ENCODE measurements around the gene PKNOX2. TPM values are rescaled to one million over a fixed set of nuclear protein-coding genes. Genes with fewer than 3 reads are reported as not detected.
A peak's percentile ranks its signal among the peaks of the same experiment; 100 is the strongest.

The PKNOX2 gene
- polyA plus RNA-seq, 1 donor = 3.6 TPM

- DNase-seq = no peak
- no CpG with 5 or more reads among the region's 8 CpGs for WGBS (ENCODE audit: insufficient coverage, low lambda C conversion rate)
- H3K4me1 ChIP-seq (ENCODE audit: control insufficient read depth, insufficient read depth, low read length) = peaks cover 5% of the 10 kb centered on the region
- H3K4me3 ChIP-seq (ENCODE audit: low read length) = no peak overlapping the region
- no peaks in the 10 kb centered on the region for H3K36me3 ChIP-seq (ENCODE audit: control insufficient read depth, insufficient read depth, low read length)
- H3K27me3 ChIP-seq (ENCODE audit: control insufficient read depth, insufficient read depth, low read length) = peaks cover 9% of the 10 kb centered on the region
- H3K27ac ChIP-seq (ENCODE audit: low read length) = no peak overlapping the region
- no peaks in the 10 kb centered on the region for H3K9me3 ChIP-seq (ENCODE audit: control insufficient read depth, low read depth, low read length)
Measured at GRCh38 chr11:125138966-125139365, 25.6 kb upstream of the PKNOX2 start.

DNA sequence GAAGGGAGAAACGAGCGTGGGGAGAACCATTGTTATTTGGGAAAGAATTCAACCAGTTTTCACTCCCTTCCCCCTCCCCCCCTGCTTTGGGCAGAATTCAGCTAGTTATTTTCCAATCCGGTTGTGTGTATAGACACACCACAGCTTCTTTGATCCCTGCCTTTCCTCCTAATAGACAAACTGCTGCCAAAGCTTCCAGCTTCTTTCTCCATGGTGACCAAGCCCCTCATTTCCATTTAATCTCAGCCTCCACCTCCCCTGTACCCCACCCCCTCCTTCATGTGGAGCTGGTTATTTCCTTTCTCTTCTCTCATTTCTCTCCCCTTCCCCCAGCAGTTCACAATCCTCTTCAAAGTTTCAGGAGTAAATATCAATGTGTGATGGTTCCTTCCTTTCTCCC is 24.8 kb upstream of the PKNOX2 start:
- WGBS (ENCODE audit: insufficient coverage, low lambda C conversion rate) = no CpG with 5 or more reads among the region's 3 CpGs
- DNase-seq = no peak
- Histone ChIP-seq H3K27me3 (ENCODE audit: control insufficient read depth, insufficient read depth, low read length) (peaks cover 16% of the 10 kb centered on the region), H3K36me3 (ENCODE audit: control insufficient read depth, insufficient read depth, low read length) (no peaks in the 10 kb centered on the region), H3K4me1 (ENCODE audit: control insufficient read depth, insufficient read depth, low read length) (peaks cover 5% of the 10 kb centered on the region), H3K27ac (ENCODE audit: low read length) (no peak overlapping the region), H3K4me3 (ENCODE audit: low read length) (no peak overlapping the region), H3K9me3 (ENCODE audit: control insufficient read depth, low read depth, low read length) (no peaks in the 10 kb centered on the region)

- no CpG with 5 or more reads among the region's 8 CpGs for WGBS (ENCODE audit: insufficient coverage, low lambda C conversion rate)
Measured at GRCh38 chr11:125140233-125140632, 24.3 kb upstream of the PKNOX2 start.

DNA sequence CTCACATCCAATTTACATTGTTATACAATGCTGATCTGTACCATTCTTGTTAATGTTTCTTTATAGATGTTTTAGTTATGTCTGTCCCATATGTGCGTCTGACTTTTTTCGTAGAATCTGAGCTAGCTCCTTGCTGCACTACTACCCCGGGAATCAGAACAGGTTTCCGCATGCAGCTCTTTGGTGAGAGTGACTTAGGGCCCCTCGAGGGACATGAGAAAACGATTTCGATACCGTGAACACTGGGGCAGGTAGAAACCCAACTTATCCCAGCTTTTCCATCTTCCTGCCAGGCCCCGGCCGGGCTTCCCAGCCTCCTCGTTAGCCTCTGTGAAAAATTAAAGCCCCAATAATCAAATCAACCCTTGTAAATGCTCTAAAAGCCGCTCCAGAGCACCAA is 23.4 kb upstream of the PKNOX2 start:
- Histone ChIP-seq H3K36me3 (ENCODE audit: control insufficient read depth, insufficient read depth, low read length) (no peaks in the 10 kb centered on the region), H3K4me1 (ENCODE audit: control insufficient read depth, insufficient read depth, low read length) (peaks cover 5% of the 10 kb centered on the region), H3K4me3 (ENCODE audit: low read length) (no peak overlapping the region), H3K9me3 (ENCODE audit: control insufficient read depth, low read depth, low read length) (no peaks in the 10 kb centered on the region), H3K27me3 (ENCODE audit: control insufficient read depth, insufficient read depth, low read length) (peaks cover 16% of the 10 kb centered on the region), H3K27ac (ENCODE audit: low read length) (no peak overlapping the region)
- no peak for DNase-seq
- no CpG with 5 or more reads among the region's 12 CpGs for WGBS (ENCODE audit: insufficient coverage, low lambda C conversion rate)

More at GRCh38 chr11:125140233-125140632, 24.3 kb upstream of the PKNOX2 start:
- DNase-seq = peak in 1 of 2 donors; percentile 25
- H3K36me3 ChIP-seq (ENCODE audit: control insufficient read depth, insufficient read depth, low read length) = no peaks in the 10 kb centered on the region
- peaks cover 5% of the 10 kb centered on the region for H3K4me1 ChIP-seq (ENCODE audit: control insufficient read depth, insufficient read depth, low read length)
- no peak overlapping the region for H3K27ac ChIP-seq (ENCODE audit: low read length)
- H3K4me3 ChIP-seq (ENCODE audit: low read length) = no peak overlapping the region
- H3K27me3 ChIP-seq (ENCODE audit: control insufficient read depth, insufficient read depth, low read length) = peaks cover 16% of the 10 kb centered on the region
- H3K9me3 ChIP-seq (ENCODE audit: control insufficient read depth, low read depth, low read length) = no peaks in the 10 kb centered on the region

GRCh38 chr11:125141686-125142535 is 22.6 kb upstream of the PKNOX2 start:
- Histone ChIP-seq H3K27me3 (ENCODE audit: control insufficient read depth, insufficient read depth, low read length) (peaks cover 16% of the 10 kb centered on the region), H3K4me1 (ENCODE audit: control insufficient read depth, insufficient read depth, low read length) (peaks cover 5% of the 10 kb centered on the region), H3K36me3 (ENCODE audit: control insufficient read depth, insufficient read depth, low read length) (no peaks in the 10 kb centered on the region), H3K27ac (ENCODE audit: low read length) (no peak overlapping the region), H3K4me3 (ENCODE audit: low read length) (no peak overlapping the region), H3K9me3 (ENCODE audit: control insufficient read depth, low read depth, low read length) (no peaks in the 10 kb centered on the region)
- DNase-seq = peak in 1 of 2 donors; percentile 22
- WGBS (ENCODE audit: insufficient coverage, low lambda C conversion rate) = no CpG with 5 or more reads among the region's 18 CpGs

DNA sequence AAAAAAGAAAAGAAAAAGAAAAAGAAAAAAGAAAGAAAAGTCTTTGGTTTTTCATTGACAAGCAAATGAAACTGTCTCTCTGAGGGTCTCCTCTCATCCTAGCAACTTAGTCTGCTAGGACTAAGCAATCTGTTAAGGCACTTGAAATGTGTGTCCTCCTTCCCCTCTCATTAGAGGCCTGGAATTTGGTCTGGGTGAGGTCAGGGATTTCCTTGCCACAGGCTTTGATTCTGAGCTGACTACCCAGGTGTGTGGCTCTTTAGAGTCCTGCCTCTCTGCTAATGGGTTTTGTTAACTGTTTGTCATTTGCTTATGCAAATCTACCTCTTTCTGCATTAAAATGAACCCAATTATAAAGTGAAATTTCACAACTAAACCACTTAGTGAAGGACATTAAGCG is 18.3 kb upstream of the PKNOX2 start:
- H3K4me1 ChIP-seq (ENCODE audit: control insufficient read depth, insufficient read depth, low read length) = no peaks in the 10 kb centered on the region
- no CpG with 5 or more reads among the region's 1 CpG for WGBS (ENCODE audit: insufficient coverage, low lambda C conversion rate)

DNA sequence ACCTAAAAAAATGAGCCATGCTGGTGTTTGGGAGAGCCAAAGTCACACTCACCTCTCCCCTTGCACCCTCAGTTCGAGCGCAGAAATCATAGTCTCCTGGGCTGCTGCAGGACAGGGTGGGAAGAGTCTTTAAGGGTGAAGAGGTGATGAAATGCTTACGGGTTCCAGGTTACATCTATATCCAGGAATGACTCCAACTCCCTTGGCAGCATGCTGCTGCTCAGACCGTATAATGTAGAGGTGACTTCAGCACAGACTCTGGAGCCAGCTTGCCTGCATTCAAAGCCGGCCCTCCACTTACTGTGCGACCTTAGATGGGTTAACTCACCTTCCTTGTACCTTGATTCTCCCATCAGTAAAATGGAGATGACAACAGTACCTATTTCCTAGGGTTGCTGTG is 17.3 kb upstream of the PKNOX2 start:
- no peak for DNase-seq
- no peaks in the 10 kb centered on the region for H3K9me3 ChIP-seq (ENCODE audit: control insufficient read depth, low read depth, low read length)
- no peak overlapping the region for H3K27ac ChIP-seq (ENCODE audit: low read length)
- H3K27me3 ChIP-seq (ENCODE audit: control insufficient read depth, insufficient read depth, low read length) = peaks cover 16% of the 10 kb centered on the region
- no peaks in the 10 kb centered on the region for H3K36me3 ChIP-seq (ENCODE audit: control insufficient read depth, insufficient read depth, low read length)
- H3K4me1 ChIP-seq (ENCODE audit: control insufficient read depth, insufficient read depth, low read length) = no peaks in the 10 kb centered on the region
- H3K4me3 ChIP-seq (ENCODE audit: low read length) = no peak overlapping the region
- WGBS (ENCODE audit: insufficient coverage, low lambda C conversion rate) = no CpG with 5 or more reads among the region's 6 CpGs

More for the DNA sequence above, 18.3 kb upstream of the PKNOX2 start:
- no peak overlapping the region for H3K4me3 ChIP-seq (ENCODE audit: low read length)
- H3K27ac ChIP-seq (ENCODE audit: low read length) = no peak overlapping the region
- no peaks in the 10 kb centered on the region for H3K36me3 ChIP-seq (ENCODE audit: control insufficient read depth, insufficient read depth, low read length)
- H3K9me3 ChIP-seq (ENCODE audit: control insufficient read depth, low read depth, low read length) = no peaks in the 10 kb centered on the region
- peaks cover 16% of the 10 kb centered on the region for H3K27me3 ChIP-seq (ENCODE audit: control insufficient read depth, insufficient read depth, low read length)
- no peak for DNase-seq

DNA sequence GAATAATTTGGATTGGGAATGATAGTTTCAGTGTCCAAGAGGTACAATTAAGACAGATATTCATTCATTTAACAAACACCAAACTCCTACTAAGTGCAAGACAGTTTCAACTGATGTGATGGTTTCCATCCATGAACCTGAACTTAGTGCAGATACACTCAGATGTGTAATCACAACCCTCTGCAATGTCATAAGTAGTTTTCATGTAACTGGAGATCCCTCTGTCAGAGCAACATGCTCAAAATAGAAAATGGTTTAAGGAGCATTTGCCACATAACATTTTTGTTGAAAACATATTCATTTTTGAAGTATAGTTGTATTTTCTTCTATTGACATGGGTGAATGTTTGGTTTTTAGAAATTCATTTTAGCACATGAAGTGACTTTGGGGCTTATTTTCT is 16.5 kb upstream of the PKNOX2 start:
- Histone ChIP-seq H3K27me3 (ENCODE audit: control insufficient read depth, insufficient read depth, low read length) (peaks cover 16% of the 10 kb centered on the region), H3K4me3 (ENCODE audit: low read length) (no peak overlapping the region), H3K36me3 (ENCODE audit: control insufficient read depth, insufficient read depth, low read length) (no peaks in the 10 kb centered on the region), H3K27ac (ENCODE audit: low read length) (no peak overlapping the region), H3K9me3 (ENCODE audit: control insufficient read depth, low read depth, low read length) (no peaks in the 10 kb centered on the region), H3K4me1 (ENCODE audit: control insufficient read depth, insufficient read depth, low read length) (no peaks in the 10 kb centered on the region)
- DNase-seq = no peak

DNA sequence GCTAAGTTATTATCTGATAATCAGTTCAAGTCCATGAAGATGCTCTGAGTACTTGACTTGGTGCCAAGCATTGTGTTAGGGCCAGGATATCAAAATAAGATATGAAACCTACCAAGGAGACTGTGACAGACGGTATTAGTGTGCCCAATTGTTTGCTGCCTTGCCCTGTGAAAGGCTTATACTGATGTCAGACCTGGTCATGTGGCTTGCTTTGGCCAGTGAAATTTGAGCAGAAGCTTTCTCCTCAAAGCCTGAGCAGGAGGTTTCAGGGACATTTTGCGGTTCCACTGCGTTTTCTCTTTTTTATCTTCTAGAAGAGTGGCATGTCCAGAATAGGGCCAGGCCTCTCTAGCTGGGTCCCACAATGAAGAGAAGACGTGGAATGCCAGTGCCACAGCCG is 15.8 kb upstream of the PKNOX2 start:
- no CpG with 5 or more reads among the region's 5 CpGs for WGBS (ENCODE audit: insufficient coverage, low lambda C conversion rate)
- H3K36me3 ChIP-seq (ENCODE audit: control insufficient read depth, insufficient read depth, low read length) = no peaks in the 10 kb centered on the region
- H3K4me1 ChIP-seq (ENCODE audit: control insufficient read depth, insufficient read depth, low read length) = no peaks in the 10 kb centered on the region
- DNase-seq = no peak
- H3K27ac ChIP-seq (ENCODE audit: low read length) = no peak overlapping the region
- no peaks in the 10 kb centered on the region for H3K9me3 ChIP-seq (ENCODE audit: control insufficient read depth, low read depth, low read length)
- H3K4me3 ChIP-seq (ENCODE audit: low read length) = no peak overlapping the region
- peaks cover 16% of the 10 kb centered on the region for H3K27me3 ChIP-seq (ENCODE audit: control insufficient read depth, insufficient read depth, low read length)

DNA sequence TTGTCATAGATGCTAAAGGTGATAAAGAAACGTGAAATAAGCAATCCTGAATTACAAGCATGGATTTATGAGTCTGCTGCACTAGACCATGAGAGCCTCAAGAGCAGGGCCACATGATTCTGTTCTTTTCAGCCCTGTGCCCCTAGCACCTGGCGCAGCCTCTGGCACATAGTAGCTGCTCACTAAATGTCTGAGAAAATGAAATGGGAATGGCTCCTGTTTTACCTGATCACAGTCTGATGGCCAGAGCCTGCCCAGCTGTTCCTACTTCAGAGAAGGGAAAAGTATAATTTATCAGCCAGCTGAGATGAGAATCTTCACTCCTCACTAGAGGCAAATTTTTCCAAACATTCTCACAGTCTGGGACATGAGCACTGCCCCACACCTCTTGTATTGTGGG is 10.7 kb upstream of the PKNOX2 start:
- Histone ChIP-seq H3K4me1 (ENCODE audit: control insufficient read depth, insufficient read depth, low read length) (no peaks in the 10 kb centered on the region), H3K36me3 (ENCODE audit: control insufficient read depth, insufficient read depth, low read length) (no peaks in the 10 kb centered on the region), H3K27me3 (ENCODE audit: control insufficient read depth, insufficient read depth, low read length) (peaks cover 6% of the 10 kb centered on the region), H3K9me3 (ENCODE audit: control insufficient read depth, low read depth, low read length) (no peaks in the 10 kb centered on the region), H3K27ac (ENCODE audit: low read length) (no peak overlapping the region), H3K4me3 (ENCODE audit: low read length) (no peak overlapping the region)
- DNase-seq = no peak
- no CpG with 5 or more reads among the region's 2 CpGs for WGBS (ENCODE audit: insufficient coverage, low lambda C conversion rate)

Data from large intestine (tissue), 3 donors.